Measurements from ENCODE around the gene C1QTNF8. TPM values are rescaled to one million over a fixed set of nuclear protein-coding genes. Genes with fewer than 3 reads are reported as not detected.

C1QTNF8 gene
- total and polyA plus RNA-seq, 2 of the 8 experiments (the other 6 are each of a cell fraction or from before 2014, with no cell fraction given) = not detected

- TF ChIP-seq PHF8 (conservative IDR thresholded peaks at IDR 0.05; ENCODE audit: low read depth, low read length) = no peak
Observed at GRCh38 chr16:1047123-1047522, 48.9 kb downstream of the C1QTNF8 start (continued).

Measured in H1 (cell line).